SK-N-SH (cell line): ENCODE data around the gene UTF1.

Source experiments
- CHD2 ChIP-seq: fragments of 150-350 bp; IDR thresholded peaks from 2 replicates; pipeline ENCODE4 v1.6.1; 2018; ENCODE audit warnings: low read length; ENCODE audit not compliant: partially characterized antibody
- EP300 ChIP-seq, 2 experiments: IDR thresholded peaks; 2 replicates each; pipeline versions ENCODE4 v1.4.0 to v1.6.1; 2012; ENCODE audit warnings: borderline replicate concordance in 1 of 2, low read depth in 1 of 2, low read length in 1 of 2
- MEF2A ChIP-seq: IDR thresholded peaks from 2 replicates; pipeline ENCODE4 v1.4.0; 2012; ENCODE audit warnings: low read depth, borderline replicate concordance
- MXI1 ChIP-seq: IDR thresholded peaks from 2 replicates; pipeline ENCODE4 v1.6.1; 2012; ENCODE audit warnings: mild to moderate bottlenecking, low read depth, low read length, improper control_type of control experiment
- PBX3 ChIP-seq: IDR thresholded peaks from 2 replicates; pipeline ENCODE4; 2012
- POLR2AphosphoS5 ChIP-seq: IDR thresholded peaks from 2 replicates; pipeline ENCODE4 v1.6.1; 2012; ENCODE audit warnings: low read depth, low read length
- SIN3A ChIP-seq: IDR thresholded peaks from 2 replicates; pipeline ENCODE4 v1.6.1; 2012; ENCODE audit warnings: low read depth, mild to moderate bottlenecking, low read length, moderate library complexity, borderline replicate concordance
- TAF1 ChIP-seq: IDR thresholded peaks from 2 replicates; pipeline ENCODE4 v1.6.1; 2012; ENCODE audit warnings: low read depth, mild to moderate bottlenecking, low read length, moderate library complexity, borderline replicate concordance
- YY1 ChIP-seq: IDR thresholded peaks from 2 replicates; pipeline ENCODE4 v1.4.0; 2012; ENCODE audit warnings: low read depth, mild to moderate bottlenecking
- TF ChIP-seq, protein P1 (sequence below): fragments of 200-600 bp; sonication (generic); IDR thresholded peaks from 2 replicates; pipeline ENCODE4 v1.6.1; 2017; ENCODE audit warnings: antibody characterized with exemption, mild to moderate bottlenecking, moderate library complexity

GRCh38 chr10:133201948-133202725 is 27.9 kb upstream of the UTF1 start:
- TF ChIP-seq YY1 (no peak), SIN3A (no peak), EP300 (IDR thresholded peaks at IDR 0.05; ENCODE audit: borderline replicate concordance in 1 of 2, low read depth in 1 of 2, low read length in 1 of 2) (no peak), MEF2A (no peak), CHD2 (no peak), POLR2AphosphoS5 (no peak), MXI1 (no peak), TAF1 (no peak), PBX3 (no peak)
- TF ChIP-seq, protein P1, sequence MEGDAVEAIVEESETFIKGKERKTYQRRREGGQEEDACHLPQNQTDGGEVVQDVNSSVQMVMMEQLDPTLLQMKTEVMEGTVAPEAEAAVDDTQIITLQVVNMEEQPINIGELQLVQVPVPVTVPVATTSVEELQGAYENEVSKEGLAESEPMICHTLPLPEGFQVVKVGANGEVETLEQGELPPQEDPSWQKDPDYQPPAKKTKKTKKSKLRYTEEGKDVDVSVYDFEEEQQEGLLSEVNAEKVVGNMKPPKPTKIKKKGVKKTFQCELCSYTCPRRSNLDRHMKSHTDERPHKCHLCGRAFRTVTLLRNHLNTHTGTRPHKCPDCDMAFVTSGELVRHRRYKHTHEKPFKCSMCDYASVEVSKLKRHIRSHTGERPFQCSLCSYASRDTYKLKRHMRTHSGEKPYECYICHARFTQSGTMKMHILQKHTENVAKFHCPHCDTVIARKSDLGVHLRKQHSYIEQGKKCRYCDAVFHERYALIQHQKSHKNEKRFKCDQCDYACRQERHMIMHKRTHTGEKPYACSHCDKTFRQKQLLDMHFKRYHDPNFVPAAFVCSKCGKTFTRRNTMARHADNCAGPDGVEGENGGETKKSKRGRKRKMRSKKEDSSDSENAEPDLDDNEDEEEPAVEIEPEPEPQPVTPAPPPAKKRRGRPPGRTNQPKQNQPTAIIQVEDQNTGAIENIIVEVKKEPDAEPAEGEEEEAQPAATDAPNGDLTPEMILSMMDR, result no peak
